ENCODE results near the gene BCAM. TPM values are rescaled to one million over a fixed set of nuclear protein-coding genes. Genes with fewer than 3 reads are reported as not detected.

Gene BCAM
- total and polyA plus RNA-seq, 10 donors: 4.9 to 64.8 (median 55.3) TPM

DNA sequence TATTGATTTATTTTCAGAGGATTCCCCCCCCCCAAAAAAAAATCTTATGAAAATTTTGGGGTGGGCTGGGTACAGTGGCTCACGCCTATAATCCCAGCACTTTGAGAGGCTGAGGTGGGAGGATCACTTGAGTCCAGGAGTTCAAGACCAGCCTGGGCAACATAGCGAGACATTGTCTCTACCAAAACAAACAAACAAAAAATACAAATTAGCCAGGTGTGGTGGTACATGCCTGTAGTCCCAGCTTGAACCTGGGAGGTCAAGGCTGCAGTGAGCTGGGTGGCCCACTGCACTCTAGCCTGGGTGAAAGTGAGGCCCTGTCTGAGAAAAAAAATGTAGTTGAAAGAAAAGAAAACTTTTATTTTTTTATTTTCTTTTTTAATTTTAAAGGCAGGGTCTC lies 55.1 kb downstream of the BCAM start:
- Histone ChIP-seq H3K27ac (no peak overlapping the region), H3K4me3 (no peak overlapping the region), H3K36me3 (peaks cover 0 to 58% (median 6%) of the 10 kb centered on the region in 6 donors), H3K27me3 (replicated peaks in 1 of 7) (no peaks in the 10 kb centered on the region), H3K4me1 (peaks cover 0 to 49% (median 13%) of the 10 kb centered on the region in 6 donors), H3K9me3 (no peaks in the 10 kb centered on the region)
- no peak for DNase-seq
- intact Hi-C loops (cut with DNase I; ENCODE audit: low total_unique reads): no loop called here
- TF ChIP-seq, protein P1, sequence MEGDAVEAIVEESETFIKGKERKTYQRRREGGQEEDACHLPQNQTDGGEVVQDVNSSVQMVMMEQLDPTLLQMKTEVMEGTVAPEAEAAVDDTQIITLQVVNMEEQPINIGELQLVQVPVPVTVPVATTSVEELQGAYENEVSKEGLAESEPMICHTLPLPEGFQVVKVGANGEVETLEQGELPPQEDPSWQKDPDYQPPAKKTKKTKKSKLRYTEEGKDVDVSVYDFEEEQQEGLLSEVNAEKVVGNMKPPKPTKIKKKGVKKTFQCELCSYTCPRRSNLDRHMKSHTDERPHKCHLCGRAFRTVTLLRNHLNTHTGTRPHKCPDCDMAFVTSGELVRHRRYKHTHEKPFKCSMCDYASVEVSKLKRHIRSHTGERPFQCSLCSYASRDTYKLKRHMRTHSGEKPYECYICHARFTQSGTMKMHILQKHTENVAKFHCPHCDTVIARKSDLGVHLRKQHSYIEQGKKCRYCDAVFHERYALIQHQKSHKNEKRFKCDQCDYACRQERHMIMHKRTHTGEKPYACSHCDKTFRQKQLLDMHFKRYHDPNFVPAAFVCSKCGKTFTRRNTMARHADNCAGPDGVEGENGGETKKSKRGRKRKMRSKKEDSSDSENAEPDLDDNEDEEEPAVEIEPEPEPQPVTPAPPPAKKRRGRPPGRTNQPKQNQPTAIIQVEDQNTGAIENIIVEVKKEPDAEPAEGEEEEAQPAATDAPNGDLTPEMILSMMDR (IDR thresholded peaks at IDR 0.05 in 8 of 11, conservative IDR thresholded peaks at IDR 0.05 in 3 of 11): no peak
- 87 to 93% (median 91%) methylated on average over 2 of the region's 2 CpGs for WGBS, 5 donors

DNA sequence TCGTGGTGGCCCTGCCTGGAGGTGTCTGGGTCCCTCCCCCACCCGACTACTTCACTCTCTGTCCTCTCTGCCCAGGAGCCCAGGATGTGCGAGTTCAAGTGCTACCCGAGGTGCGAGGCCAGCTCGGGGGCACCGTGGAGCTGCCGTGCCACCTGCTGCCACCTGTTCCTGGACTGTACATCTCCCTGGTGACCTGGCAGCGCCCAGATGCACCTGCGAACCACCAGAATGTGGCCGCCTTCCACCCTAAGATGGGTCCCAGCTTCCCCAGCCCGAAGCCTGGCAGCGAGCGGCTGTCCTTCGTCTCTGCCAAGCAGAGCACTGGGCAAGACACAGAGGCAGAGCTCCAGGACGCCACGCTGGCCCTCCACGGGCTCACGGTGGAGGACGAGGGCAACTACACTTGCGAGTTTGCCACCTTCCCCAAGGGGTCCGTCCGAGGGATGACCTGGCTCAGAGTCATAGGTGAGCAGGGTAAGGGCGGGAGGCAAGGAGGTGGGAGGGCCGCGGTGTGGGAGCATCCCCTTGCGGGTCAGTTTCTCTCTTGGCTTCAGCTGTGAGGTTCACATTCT lies 56.4 kb downstream of the BCAM start:
- intact Hi-C loops (cut with DNase I; ENCODE audit: low total_unique reads): no loop called here
- Histone ChIP-seq H3K9me3 (no peaks in the 10 kb centered on the region), H3K36me3 (peaks cover 0 to 50% (median 6%) of the 10 kb centered on the region in 6 donors), H3K4me3 (no peak overlapping the region), H3K27ac (peak overlapping the region in 1 of 8 donors; percentile 91), H3K4me1 (peaks cover 6 to 54% (median 24%) of the 10 kb centered on the region in 6 donors), H3K27me3 (replicated peaks in 1 of 7) (no peaks in the 10 kb centered on the region)
- no peak for DNase-seq
- 87 to 94% (median 90%) methylated on average over 11 to 27 of the region's 27 CpGs for WGBS, 5 donors
- TF ChIP-seq POLR2AphosphoS5 (IDR thresholded peaks at IDR 0.05): peak in 1 of 3 donors; percentile 56
- no peak for TF ChIP-seq POLR2A (IDR thresholded peaks at IDR 0.05)

DNA sequence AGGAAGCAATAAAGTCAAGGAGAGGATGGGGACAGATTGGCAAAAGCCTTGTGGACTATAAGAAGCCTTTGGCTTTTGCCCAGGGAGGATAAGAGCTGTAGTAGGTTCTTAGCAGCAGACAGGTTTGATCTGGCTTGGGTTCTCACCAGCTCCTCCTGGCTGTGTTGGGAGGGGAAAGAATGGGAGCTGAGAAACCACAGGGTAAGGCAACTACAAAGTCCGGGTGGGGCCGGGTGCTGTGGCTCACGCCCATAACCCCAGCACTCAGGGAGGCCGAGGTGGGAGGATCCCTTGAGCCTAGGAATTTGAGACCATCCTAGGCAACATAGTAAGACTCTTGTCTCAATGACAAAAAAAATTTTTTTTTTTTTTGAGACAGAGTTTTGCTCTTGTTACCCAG lies 57.8 kb downstream of the BCAM start:
- Histone ChIP-seq H3K36me3 (peaks cover 0 to 48% (median 9%) of the 10 kb centered on the region in 6 donors), H3K9me3 (no peaks in the 10 kb centered on the region), H3K4me3 (no peak overlapping the region), H3K4me1 (peaks cover 6 to 67% (median 34%) of the 10 kb centered on the region in 6 donors), H3K27me3 (replicated peaks in 1 of 7) (no peaks in the 10 kb centered on the region), H3K27ac (peak overlapping the region in 5 of 8 donors; percentile 9 to 91 (median 40))
- TF ChIP-seq, protein P1 (IDR thresholded peaks at IDR 0.05 in 8 of 11, conservative IDR thresholded peaks at IDR 0.05 in 3 of 11): no peak
- TF ChIP-seq POLR2A (IDR thresholded peaks at IDR 0.05) (no peak), POLR2AphosphoS5 (IDR thresholded peaks at IDR 0.05) (no peak)
- WGBS, 5 donors: 59 to 86% (median 70%) methylated on average over 4 of the region's 4 CpGs
- intact Hi-C loops (cut with DNase I; ENCODE audit: low total_unique reads): no loop called here
- DNase-seq: no peak

DNA sequence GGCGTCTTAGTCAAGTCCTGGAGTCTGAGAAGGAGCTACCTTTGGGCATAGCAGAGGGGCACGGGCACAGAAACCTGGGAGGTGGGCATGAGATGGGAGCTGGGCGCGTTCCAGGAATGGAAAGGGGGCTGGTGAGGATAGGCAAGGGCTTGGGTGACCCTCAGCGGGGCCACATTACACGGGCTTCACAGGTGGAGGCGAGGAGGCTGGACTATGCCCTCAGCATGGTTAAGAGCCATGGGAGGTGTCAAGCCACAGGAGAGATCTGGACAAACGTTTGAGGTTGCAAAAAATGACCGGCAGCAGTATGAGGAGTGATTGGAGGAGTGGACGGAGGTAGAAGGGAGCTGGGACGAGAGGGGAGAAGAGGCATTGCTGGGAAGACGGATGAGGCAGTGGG lies 58.7 kb downstream of the BCAM start:
- no peak for DNase-seq
- Histone ChIP-seq H3K27ac (peak overlapping the region in 6 of 8 donors; percentile 8 to 91 (median 81)), H3K27me3 (replicated peaks in 1 of 7) (no peaks in the 10 kb centered on the region), H3K9me3 (no peaks in the 10 kb centered on the region), H3K4me1 (peaks cover 6 to 73% (median 34%) of the 10 kb centered on the region in 6 donors), H3K4me3 (no peak overlapping the region), H3K36me3 (peaks cover 0 to 52% (median 17%) of the 10 kb centered on the region in 6 donors)
- WGBS, 5 donors: 81 to 90% (median 86%) methylated on average over 12 of the region's 12 CpGs
- intact Hi-C loops (cut with DNase I; ENCODE audit: low total_unique reads): no loop called here
- TF ChIP-seq, protein P1 (IDR thresholded peaks at IDR 0.05 in 8 of 11, conservative IDR thresholded peaks at IDR 0.05 in 3 of 11): no peak
- TF ChIP-seq POLR2AphosphoS5 (IDR thresholded peaks at IDR 0.05) (no peak), POLR2A (IDR thresholded peaks at IDR 0.05) (no peak)
